NT2/D1 (cell line): ENCODE measurements around the gene MTHFD1.

Experiments
- YY1 ChIP-seq: IDR thresholded peaks from 2 replicates; pipeline ENCODE4 v1.6.1; 2011; ENCODE audit not compliant: insufficient read length, insufficient read depth
- ZNF274 ChIP-seq: IDR thresholded peaks from 2 replicates; pipeline ENCODE4 v1.6.1; 2011; ENCODE audit warnings: mild to moderate bottlenecking, low read depth, low read length

DNA sequence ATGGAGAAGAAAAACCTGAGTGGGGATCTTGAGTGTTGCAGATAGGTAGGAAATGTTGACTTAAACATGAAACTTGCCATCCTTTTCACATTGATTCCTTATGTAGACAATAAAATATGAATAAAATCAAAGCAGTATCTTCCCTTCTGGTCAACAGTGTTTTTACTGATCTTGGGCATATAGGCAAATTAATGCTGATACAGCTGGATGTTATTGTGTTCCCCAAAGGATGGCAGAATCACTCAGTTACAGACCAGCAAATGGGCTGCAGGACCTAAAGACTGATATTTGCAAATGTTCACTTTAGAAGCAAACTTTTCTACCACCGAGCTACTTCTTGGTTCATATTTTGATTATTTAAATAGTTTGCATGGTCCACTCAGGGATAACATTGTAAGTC lies 33.9 kb downstream of the MTHFD1 start:
- no peak for TF ChIP-seq YY1
- no peak for TF ChIP-seq ZNF274
